ENCODE data around the gene PCA3. TPM values are rescaled to one million over a fixed set of nuclear protein-coding genes. Genes with fewer than 3 reads are reported as not detected.

The PCA3 gene
- total RNA-seq, 1 experiment from 2014 or later, result not detected

GRCh38 chr9:76820431-76820830 lies 56.2 kb downstream of the PCA3 start (continued):
- TF ChIP-seq ATF2 (CRISPR knock-in tag; IDR thresholded peaks at IDR 0.05; ENCODE audit: borderline replicate concordance, low read depth), result no peak
- TF ChIP-seq RORB (CRISPR knock-in tag; IDR thresholded peaks at IDR 0.05), result no peak
- TF ChIP-seq MAX (CRISPR knock-in tag; IDR thresholded peaks at IDR 0.05), result no peak

- ChIA-PET POLR2A (no interaction called here), CTCF (interaction anchor here (1.1 kb wide), 1 partner anchor 46 kb away, joined by 3 read pairs; no protein-coding TSS in a partner anchor)
- no peak for ATAC-seq
- DNase-seq (ENCODE audit: low spot score), result no peak
- H3K27me3 Mint-ChIP-seq (ENCODE audit: low read depth), result no peaks in the 10 kb centered on the region
- H3K9me3 Mint-ChIP-seq, result peaks cover 8% of the 10 kb centered on the region; the same call in 1 of the 2 replicates
- H3K4me1 Mint-ChIP-seq, result peaks cover 14% of the 10 kb centered on the region
- no peak overlapping the region for H3K4me3 Mint-ChIP-seq
- peaks cover 10% of the 10 kb centered on the region for H3K36me3 Mint-ChIP-seq
- no peak for TF ChIP-seq NFE2L1 (CRISPR knock-in tag; IDR thresholded peaks at IDR 0.05)
- TF ChIP-seq ATF2 (CRISPR knock-in tag; IDR thresholded peaks at IDR 0.05; ENCODE audit: borderline replicate concordance, low read depth), result no peak
- TF ChIP-seq RORB (CRISPR knock-in tag; IDR thresholded peaks at IDR 0.05), result no peak
- TF ChIP-seq ZNF232 (CRISPR knock-in tag; IDR thresholded peaks at IDR 0.05), result no peak
- no peak for TF ChIP-seq KAT7 (CRISPR knock-in tag; IDR thresholded peaks at IDR 0.05; ENCODE audit: borderline replicate concordance)
- H3K27ac Mint-ChIP-seq, result no peak overlapping the region
Measured at GRCh38 chr9:76827296-76828080, 63.2 kb downstream of the PCA3 start.

GRCh38 chr9:76828447-76828846 lies 64.2 kb downstream of the PCA3 start:
- Mint-ChIP-seq H3K9me3 (peaks cover 8% of the 10 kb centered on the region; the same call in 1 of the 2 replicates), H3K4me3 (no peak overlapping the region), H3K27ac (no peak overlapping the region), H3K36me3 (peaks cover 10% of the 10 kb centered on the region), H3K27me3 (ENCODE audit: low read depth) (no peaks in the 10 kb centered on the region), H3K4me1 (peaks cover 14% of the 10 kb centered on the region)
- DNase-seq (ENCODE audit: low spot score), result no peak
- CTCF ChIA-PET, result interaction anchor here (0.7 kb wide), 2 partner anchors 168 to 215 kb away, joined by 3 to 5 read pairs; no protein-coding TSS in a partner anchor
- ATAC-seq, result no peak
- POLR2A ChIA-PET, result interaction anchor here (0.7 kb wide), 1 partner anchor 20 kb away, joined by 5 read pairs; no protein-coding TSS in a partner anchor
- TF ChIP-seq E2F5 (CRISPR knock-in tag; IDR thresholded peaks at IDR 0.05), result no peak
- TF ChIP-seq TEAD4 (CRISPR knock-in tag; IDR thresholded peaks at IDR 0.05), result no peak
- TF ChIP-seq ZNF512 (CRISPR knock-in tag; IDR thresholded peaks at IDR 0.05; ENCODE audit: borderline replicate concordance), result no peak
- TF ChIP-seq NFATC4 (CRISPR knock-in tag; IDR thresholded peaks at IDR 0.05), result no peak
- no peak for TF ChIP-seq ZBTB21 (CRISPR knock-in tag; IDR thresholded peaks at IDR 0.05; ENCODE audit: borderline replicate concordance)
- TF ChIP-seq FOXK1 (CRISPR knock-in tag; IDR thresholded peaks at IDR 0.05), result no peak
- no peak for TF ChIP-seq IRF1 (CRISPR knock-in tag; IDR thresholded peaks at IDR 0.05)
- TF ChIP-seq AFF4 (CRISPR knock-in tag; IDR thresholded peaks at IDR 0.05; ENCODE audit: borderline replicate concordance), result no peak
- TF ChIP-seq AR (CRISPR knock-in tag; IDR thresholded peaks at IDR 0.05), result no peak
- no peak for TF ChIP-seq ELF4 (CRISPR knock-in tag; IDR thresholded peaks at IDR 0.05; ENCODE audit: low read depth)
- TF ChIP-seq ZNF232 (CRISPR knock-in tag; IDR thresholded peaks at IDR 0.05), result no peak

Data from WTC11 (cell line).